ENCODE measurements around the gene NPR1. TPM values are rescaled to one million over a fixed set of nuclear protein-coding genes. Genes with fewer than 3 reads are reported as not detected.
"Not testable (repeated sequence)": the region's sequence is repeated elsewhere in the genome, so short reads cannot be mapped to it uniquely, and the experiment has no call there.

The NPR1 gene
- total RNA-seq, 4 donors from 2014 or later = 24.9 to 67.1 (median 49.8) TPM

GRCh38 chr1:153636312-153636711, 42.2 kb upstream of the NPR1 start:
- Histone ChIP-seq H3K4me1 (peaks cover 57 to 65% (median 60%) of the 10 kb centered on the region in 4 donors), H3K36me3 (peaks cover 46 to 58% (median 52%) of the 10 kb centered on the region in 4 donors), H3K9me3 (no peaks in the 10 kb centered on the region), H3K27ac (replicated peaks in 1 of 4) (peak overlapping the region in 2 of 4 donors; percentile 48 to 98), H3K4me3 (no peak overlapping the region), H3K27me3 (peaks cover 0 to 4% (median 0%) of the 10 kb centered on the region in 4 donors)
- intact Hi-C loops (cut with DNase I) = no loop called here
- WGBS = 91% methylated on average over 9 of the region's 9 CpGs
- TF ChIP-seq POLR2A (IDR thresholded peaks at IDR 0.05; ENCODE audit: low read depth) (no peak), EP300 (IDR thresholded peaks at IDR 0.05) (no peak), POLR2AphosphoS5 (IDR thresholded peaks at IDR 0.05) (no peak)
- TF ChIP-seq, protein P1, sequence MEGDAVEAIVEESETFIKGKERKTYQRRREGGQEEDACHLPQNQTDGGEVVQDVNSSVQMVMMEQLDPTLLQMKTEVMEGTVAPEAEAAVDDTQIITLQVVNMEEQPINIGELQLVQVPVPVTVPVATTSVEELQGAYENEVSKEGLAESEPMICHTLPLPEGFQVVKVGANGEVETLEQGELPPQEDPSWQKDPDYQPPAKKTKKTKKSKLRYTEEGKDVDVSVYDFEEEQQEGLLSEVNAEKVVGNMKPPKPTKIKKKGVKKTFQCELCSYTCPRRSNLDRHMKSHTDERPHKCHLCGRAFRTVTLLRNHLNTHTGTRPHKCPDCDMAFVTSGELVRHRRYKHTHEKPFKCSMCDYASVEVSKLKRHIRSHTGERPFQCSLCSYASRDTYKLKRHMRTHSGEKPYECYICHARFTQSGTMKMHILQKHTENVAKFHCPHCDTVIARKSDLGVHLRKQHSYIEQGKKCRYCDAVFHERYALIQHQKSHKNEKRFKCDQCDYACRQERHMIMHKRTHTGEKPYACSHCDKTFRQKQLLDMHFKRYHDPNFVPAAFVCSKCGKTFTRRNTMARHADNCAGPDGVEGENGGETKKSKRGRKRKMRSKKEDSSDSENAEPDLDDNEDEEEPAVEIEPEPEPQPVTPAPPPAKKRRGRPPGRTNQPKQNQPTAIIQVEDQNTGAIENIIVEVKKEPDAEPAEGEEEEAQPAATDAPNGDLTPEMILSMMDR (IDR thresholded peaks at IDR 0.05) = no peak
- no peak for DNase-seq (ENCODE audit: extremely low spot score)

DNA sequence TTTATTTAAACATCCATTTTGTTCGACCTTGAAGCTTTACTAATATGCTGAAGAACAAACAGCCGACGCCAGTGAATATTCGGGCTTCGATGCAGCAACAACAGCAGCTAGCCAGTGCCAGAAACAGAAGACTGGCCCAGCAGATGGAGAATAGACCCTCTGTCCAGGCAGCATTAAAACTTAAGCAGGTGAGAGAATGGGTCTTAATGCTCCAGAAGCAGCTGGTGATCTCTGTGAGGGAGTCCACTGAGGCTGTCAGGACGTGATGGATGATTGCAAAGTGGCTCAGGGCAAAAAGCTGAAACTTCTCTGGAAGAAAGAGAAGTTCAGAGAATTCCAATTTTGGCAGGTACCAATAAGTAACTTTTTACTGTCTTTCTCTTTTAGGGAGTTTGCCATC, 40.2 kb upstream of the NPR1 start:
- Histone ChIP-seq H3K4me1 (peaks cover 51 to 71% (median 55%) of the 10 kb centered on the region in 4 donors), H3K36me3 (peaks cover 59 to 78% (median 70%) of the 10 kb centered on the region in 4 donors), H3K27ac (replicated peaks in 1 of 4) (no peak overlapping the region), H3K27me3 (peaks cover 0 to 4% (median 0%) of the 10 kb centered on the region in 4 donors), H3K9me3 (no peaks in the 10 kb centered on the region), H3K4me3 (no peak overlapping the region)
- 82% methylated on average over 6 of the region's 6 CpGs for WGBS
- TF ChIP-seq EP300 (IDR thresholded peaks at IDR 0.05) = no peak
- DNase-seq (ENCODE audit: extremely low spot score) = no peak
- intact Hi-C loops (cut with DNase I) = no loop called here

GRCh38 chr1:153639280-153639679, 39.2 kb upstream of the NPR1 start:
- Histone ChIP-seq H3K9me3 (no peaks in the 10 kb centered on the region), H3K4me3 (no peak overlapping the region), H3K27ac (replicated peaks in 1 of 4) (no peak overlapping the region), H3K27me3 (no peaks in the 10 kb centered on the region), H3K4me1 (peaks cover 47 to 77% (median 58%) of the 10 kb centered on the region in 4 donors), H3K36me3 (peaks cover 65 to 88% (median 75%) of the 10 kb centered on the region in 4 donors)
- DNase-seq (ENCODE audit: extremely low spot score) = no peak
- 60% methylated on average over 3 of the region's 3 CpGs for WGBS
- intact Hi-C loops (cut with DNase I) = no loop called here
- TF ChIP-seq, protein P1 (IDR thresholded peaks at IDR 0.05) = no peak
- TF ChIP-seq POLR2A (IDR thresholded peaks at IDR 0.05; ENCODE audit: low read depth) (no peak), EP300 (IDR thresholded peaks at IDR 0.05) (no peak), POLR2AphosphoS5 (IDR thresholded peaks at IDR 0.05) (no peak)

GRCh38 chr1:153640213-153640612, 38.3 kb upstream of the NPR1 start:
- H3K27me3 ChIP-seq; intact Hi-C loops (cut with DNase I); DNase-seq (ENCODE audit: extremely low spot score); H3K4me3 ChIP-seq; H3K9me3 ChIP-seq; H3K27ac ChIP-seq (replicated peaks in 1 of 4): not testable (repeated sequence)
- 96% methylated on average over 5 of the region's 5 CpGs for WGBS
- H3K4me1 ChIP-seq = peaks cover 51 to 77% (median 55%) of the 10 kb centered on the region in 4 donors
- H3K36me3 ChIP-seq = peaks cover 70 to 97% (median 83%) of the 10 kb centered on the region in 4 donors

- no peaks in the 10 kb centered on the region for H3K27me3 ChIP-seq
- TF ChIP-seq EP300 (IDR thresholded peaks at IDR 0.05) = no peak
- TF ChIP-seq POLR2A (IDR thresholded peaks at IDR 0.05; ENCODE audit: low read depth) = no peak
- TF ChIP-seq, protein P1 (IDR thresholded peaks at IDR 0.05) = no peak
- H3K4me3 ChIP-seq = no peak overlapping the region
- no peaks in the 10 kb centered on the region for H3K9me3 ChIP-seq
- H3K4me1 ChIP-seq = peaks cover 45 to 71% (median 48%) of the 10 kb centered on the region in 4 donors
- no peak for DNase-seq (ENCODE audit: extremely low spot score)
- intact Hi-C loops (cut with DNase I) = no loop called here
- no peak overlapping the region for H3K27ac ChIP-seq (replicated peaks in 1 of 4)
- peaks cover 77 to 100% (median 88%) of the 10 kb centered on the region in 4 donors for H3K36me3 ChIP-seq
- WGBS = 64% methylated on average over 6 of the region's 6 CpGs
Measured at GRCh38 chr1:153640861-153641260, 37.6 kb upstream of the NPR1 start.

- intact Hi-C loops (cut with DNase I) = no loop called here
- Histone ChIP-seq H3K27ac (replicated peaks in 1 of 4) (peak overlapping the region in 1 of 4 donors; percentile 12), H3K27me3 (no peaks in the 10 kb centered on the region), H3K4me3 (no peak overlapping the region), H3K4me1 (peaks cover 32 to 58% (median 35%) of the 10 kb centered on the region in 4 donors), H3K36me3 (peaks cover 74 to 100% (median 88%) of the 10 kb centered on the region in 4 donors), H3K9me3 (no peaks in the 10 kb centered on the region)
- no peak for DNase-seq (ENCODE audit: extremely low spot score)
- WGBS = 82% methylated on average over 11 of the region's 11 CpGs
- no peak for TF ChIP-seq POLR2AphosphoS5 (IDR thresholded peaks at IDR 0.05)
- TF ChIP-seq, protein P1 (IDR thresholded peaks at IDR 0.05) = no peak
- TF ChIP-seq POLR2A (IDR thresholded peaks at IDR 0.05; ENCODE audit: low read depth) = no peak
- TF ChIP-seq EP300 (IDR thresholded peaks at IDR 0.05) = no peak
Measured at GRCh38 chr1:153642161-153642560, 36.3 kb upstream of the NPR1 start.
